Stimulated activated CD8-positive, alpha-beta memory T cell treated with anti-CD3 and anti-CD28 coated beads, Interleukin-2, amount 100 ng/mL, for 1 hour (primary cell): ENCODE results near the gene FAM20A.
"Not testable (repeated sequence)": the region's sequence is repeated elsewhere in the genome, so short reads cannot be mapped to it uniquely, and the experiment has no call there.

Source experiments
- DNase-seq, 2 donors: peaks; one replicate each; pipeline ENCODE4 v3.0.0-alpha.2; 2020; ENCODE audit warnings: low read depth in 2 of 2

The FAM20A gene

GRCh38 chr17:68492394-68493054 lies 108.6 kb downstream of the FAM20A start:
- DNase-seq = not testable (repeated sequence)

- no peak for DNase-seq
Observed at GRCh38 chr17:68491381-68492231, 109.6 kb downstream of the FAM20A start.

- DNase-seq = no peak
Observed at GRCh38 chr17:68489919-68490318, 111.2 kb downstream of the FAM20A start.
